GM12875 (cell line): ENCODE data around the gene RIF1.
A peak's percentile ranks its signal among the peaks of the same experiment; 100 is the strongest.

Experiments
- H3K4me3 ChIP-seq: one replicate; pipeline ENCODE4 v1.5.1; 2011; ENCODE audit warnings: low read depth, low read length, control low read depth
- CTCF ChIP-seq: IDR thresholded peaks from 2 replicates; pipeline ENCODE4 v1.5.1; 2011; ENCODE audit warnings: low read depth, mild to moderate bottlenecking, control low read depth, inconsistent platforms, low read length, moderate library complexity, borderline replicate concordance; ENCODE audit not compliant: insufficient read depth

The RIF1 gene, protein sequence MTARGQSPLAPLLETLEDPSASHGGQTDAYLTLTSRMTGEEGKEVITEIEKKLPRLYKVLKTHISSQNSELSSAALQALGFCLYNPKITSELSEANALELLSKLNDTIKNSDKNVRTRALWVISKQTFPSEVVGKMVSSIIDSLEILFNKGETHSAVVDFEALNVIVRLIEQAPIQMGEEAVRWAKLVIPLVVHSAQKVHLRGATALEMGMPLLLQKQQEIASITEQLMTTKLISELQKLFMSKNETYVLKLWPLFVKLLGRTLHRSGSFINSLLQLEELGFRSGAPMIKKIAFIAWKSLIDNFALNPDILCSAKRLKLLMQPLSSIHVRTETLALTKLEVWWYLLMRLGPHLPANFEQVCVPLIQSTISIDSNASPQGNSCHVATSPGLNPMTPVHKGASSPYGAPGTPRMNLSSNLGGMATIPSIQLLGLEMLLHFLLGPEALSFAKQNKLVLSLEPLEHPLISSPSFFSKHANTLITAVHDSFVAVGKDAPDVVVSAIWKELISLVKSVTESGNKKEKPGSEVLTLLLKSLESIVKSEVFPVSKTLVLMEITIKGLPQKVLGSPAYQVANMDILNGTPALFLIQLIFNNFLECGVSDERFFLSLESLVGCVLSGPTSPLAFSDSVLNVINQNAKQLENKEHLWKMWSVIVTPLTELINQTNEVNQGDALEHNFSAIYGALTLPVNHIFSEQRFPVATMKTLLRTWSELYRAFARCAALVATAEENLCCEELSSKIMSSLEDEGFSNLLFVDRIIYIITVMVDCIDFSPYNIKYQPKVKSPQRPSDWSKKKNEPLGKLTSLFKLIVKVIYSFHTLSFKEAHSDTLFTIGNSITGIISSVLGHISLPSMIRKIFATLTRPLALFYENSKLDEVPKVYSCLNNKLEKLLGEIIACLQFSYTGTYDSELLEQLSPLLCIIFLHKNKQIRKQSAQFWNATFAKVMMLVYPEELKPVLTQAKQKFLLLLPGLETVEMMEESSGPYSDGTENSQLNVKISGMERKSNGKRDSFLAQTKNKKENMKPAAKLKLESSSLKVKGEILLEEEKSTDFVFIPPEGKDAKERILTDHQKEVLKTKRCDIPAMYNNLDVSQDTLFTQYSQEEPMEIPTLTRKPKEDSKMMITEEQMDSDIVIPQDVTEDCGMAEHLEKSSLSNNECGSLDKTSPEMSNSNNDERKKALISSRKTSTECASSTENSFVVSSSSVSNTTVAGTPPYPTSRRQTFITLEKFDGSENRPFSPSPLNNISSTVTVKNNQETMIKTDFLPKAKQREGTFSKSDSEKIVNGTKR (N-terminal part only)

GRCh38 chr2:151409601-151410484 lies at the start of gene RIF1:
TSS of gene RIF1 (plus strand) at chr2:151409902. CDS start at chr2:151410424, 522 bp downstream.
- peak within 1 kb of the TSS; percentile 79 for H3K4me3 ChIP-seq
- peak; percentile 73 for TF ChIP-seq CTCF

GRCh38 chr2:151361674-151362370 lies 47.9 kb upstream of the RIF1 start:
- no peak for TF ChIP-seq CTCF
- H3K4me3 ChIP-seq, result no peak overlapping the region

GRCh38 chr2:151363709-151364108 lies 46.0 kb upstream of the RIF1 start:
- TF ChIP-seq CTCF, result no peak
- no peak overlapping the region for H3K4me3 ChIP-seq

GRCh38 chr2:151367571-151367970 lies 42.1 kb upstream of the RIF1 start:
- H3K4me3 ChIP-seq, result no peak overlapping the region
- TF ChIP-seq CTCF, result no peak

DNA sequence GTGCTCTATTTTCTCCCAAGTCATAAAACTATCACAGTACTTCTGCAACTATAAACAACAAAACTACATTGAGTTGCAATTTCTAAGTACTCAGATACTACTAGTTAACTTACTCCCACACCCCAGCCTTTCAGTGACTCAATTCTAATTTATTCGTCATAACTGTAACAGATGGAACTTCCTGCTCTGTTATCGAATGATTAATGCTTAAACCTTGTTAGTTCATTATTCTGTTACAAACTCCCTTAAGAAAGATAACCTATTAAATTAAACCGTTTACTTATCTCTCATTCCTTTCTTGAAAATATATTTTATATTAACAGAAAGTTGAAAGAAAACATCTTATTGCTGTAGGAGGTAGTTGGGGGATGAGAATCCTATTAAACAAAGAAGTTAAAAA lies 35.3 kb upstream of the RIF1 start:
- no peak for TF ChIP-seq CTCF
- no peak overlapping the region for H3K4me3 ChIP-seq
